ENCODE results near the gene TUBB2B. TPM values are rescaled to one million over a fixed set of nuclear protein-coding genes. Genes with fewer than 3 reads are reported as not detected.

Gene TUBB2B
- total RNA-seq, 2 experiments from 2014 or later = 0.27 TPM; not detected in 1

DNA sequence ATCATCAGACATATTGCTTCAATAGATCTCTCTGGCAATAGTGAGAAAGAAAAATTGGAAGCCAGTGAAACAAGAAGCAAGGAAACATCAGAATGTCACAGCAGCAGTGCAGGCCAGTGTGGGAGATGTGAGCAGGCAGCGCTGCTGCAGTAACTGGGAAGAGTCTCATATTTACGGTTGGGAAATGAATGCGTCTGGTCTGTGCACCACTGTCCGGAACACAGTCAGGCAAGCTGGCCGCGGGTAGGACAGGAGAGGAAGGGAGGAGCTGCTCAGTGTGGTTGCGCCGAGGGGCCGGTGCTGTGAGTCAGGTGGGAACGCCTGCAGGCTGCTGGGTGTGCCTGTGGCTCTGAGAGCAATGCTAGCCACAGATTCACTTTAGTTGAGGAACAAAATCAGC, 24.9 kb upstream of the TUBB2B start:
- H3K36me3 ChIP-seq (ENCODE audit: insufficient read depth, low read length) = no peaks in the 10 kb centered on the region
- TF ChIP-seq, protein P1, sequence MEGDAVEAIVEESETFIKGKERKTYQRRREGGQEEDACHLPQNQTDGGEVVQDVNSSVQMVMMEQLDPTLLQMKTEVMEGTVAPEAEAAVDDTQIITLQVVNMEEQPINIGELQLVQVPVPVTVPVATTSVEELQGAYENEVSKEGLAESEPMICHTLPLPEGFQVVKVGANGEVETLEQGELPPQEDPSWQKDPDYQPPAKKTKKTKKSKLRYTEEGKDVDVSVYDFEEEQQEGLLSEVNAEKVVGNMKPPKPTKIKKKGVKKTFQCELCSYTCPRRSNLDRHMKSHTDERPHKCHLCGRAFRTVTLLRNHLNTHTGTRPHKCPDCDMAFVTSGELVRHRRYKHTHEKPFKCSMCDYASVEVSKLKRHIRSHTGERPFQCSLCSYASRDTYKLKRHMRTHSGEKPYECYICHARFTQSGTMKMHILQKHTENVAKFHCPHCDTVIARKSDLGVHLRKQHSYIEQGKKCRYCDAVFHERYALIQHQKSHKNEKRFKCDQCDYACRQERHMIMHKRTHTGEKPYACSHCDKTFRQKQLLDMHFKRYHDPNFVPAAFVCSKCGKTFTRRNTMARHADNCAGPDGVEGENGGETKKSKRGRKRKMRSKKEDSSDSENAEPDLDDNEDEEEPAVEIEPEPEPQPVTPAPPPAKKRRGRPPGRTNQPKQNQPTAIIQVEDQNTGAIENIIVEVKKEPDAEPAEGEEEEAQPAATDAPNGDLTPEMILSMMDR (conservative IDR thresholded peaks at IDR 0.05; ENCODE audit: low read length) = no peak
- no peak for TF ChIP-seq EZH2phosphoT487 (IDR thresholded peaks at IDR 0.05; ENCODE audit: borderline replicate concordance, low read depth, low read length)
- intact Hi-C loops (cut with micrococcal nuclease; ENCODE audit: unreplicated experiment) = no loop called here

DNA sequence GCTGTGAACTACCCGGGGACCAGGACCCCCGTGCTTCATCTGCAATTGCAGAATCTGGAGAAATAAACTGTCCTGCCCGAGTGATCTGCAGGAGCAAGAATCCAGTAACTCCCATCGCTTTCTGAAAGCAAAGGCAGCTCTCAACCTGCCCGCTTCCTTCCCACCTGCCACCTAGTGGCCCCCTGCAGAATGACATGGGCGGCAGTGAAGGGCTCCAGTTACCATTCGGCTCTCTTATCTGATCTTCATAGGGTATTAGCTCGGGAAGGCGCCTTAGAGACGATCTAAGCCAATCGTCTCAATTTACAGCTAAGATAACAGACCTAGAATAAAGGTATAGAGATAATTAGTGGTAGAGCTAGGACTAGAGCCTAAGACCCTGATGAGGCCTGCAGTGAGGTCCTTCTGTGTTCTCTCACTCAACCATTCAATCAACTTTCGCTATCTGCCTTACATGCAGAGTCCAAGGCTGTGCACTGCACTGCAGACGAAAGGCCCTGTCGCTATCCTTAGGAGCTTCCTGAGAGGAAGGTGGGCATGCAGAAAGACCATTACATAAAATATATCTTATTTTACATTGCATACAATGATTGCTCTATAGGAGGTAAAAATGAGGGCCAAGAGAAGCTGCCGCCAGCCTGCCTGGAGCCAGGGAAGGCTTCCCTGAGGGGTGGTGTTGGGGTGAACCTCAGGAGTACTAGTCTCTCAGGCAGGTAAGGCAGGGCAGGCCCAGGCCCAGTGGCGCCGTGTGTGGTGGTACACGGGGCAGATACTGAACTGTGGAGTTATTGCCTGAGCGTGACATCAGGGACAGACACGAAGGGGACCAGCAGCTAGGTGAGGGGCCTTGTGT, 24.2 kb upstream of the TUBB2B start:
- no peak overlapping the region for H3K27ac ChIP-seq (ENCODE audit: low read depth, low read length, poor library complexity, severe bottlenecking)
- peak; percentile 70 for DNase-seq (ENCODE audit: low spot score)
- no peaks in the 10 kb centered on the region for H3K79me2 ChIP-seq (ENCODE audit: insufficient read depth, low read depth, low read length)
- H2AFZ ChIP-seq (ENCODE audit: low read length) = no peak overlapping the region
- POLR2A ChIA-PET = interaction anchor here (0.7 to 1.5 kb wide), 8 partner anchors 9 to 184 kb away, joined by 3 to 6 read pairs (median 3); partner anchors contain the start of gene RIPK1
- no peak overlapping the region for H3K4me2 ChIP-seq (ENCODE audit: low read length)
- no peaks in the 10 kb centered on the region for H3K9me2 ChIP-seq (ENCODE audit: insufficient read depth, low read length)
- CTCF ChIA-PET (ENCODE audit: unreplicated experiment) = interaction anchor here (0.6 to 1.7 kb wide), 9 partner anchors 9 to 130 kb away, joined by 3 to 6 read pairs (median 3); partner anchors contain the start of genes TUBB2A and TUBB2B
- H4K20me1 ChIP-seq (ENCODE audit: insufficient read depth, low read length) = no peaks in the 10 kb centered on the region
- no peaks in the 10 kb centered on the region for H3K9me3 ChIP-seq (ENCODE audit: low read length)
- no peaks in the 10 kb centered on the region for H3K4me1 ChIP-seq (ENCODE audit: insufficient read depth, low read length, poor library complexity, severe bottlenecking)
- intact Hi-C loops (cut with micrococcal nuclease; ENCODE audit: unreplicated experiment) = loop anchor here (1.0 to 2.0 kb wide), 2 partner anchors 99 to 125 kb away; no protein-coding TSS in a partner anchor
- TF ChIP-seq, protein P1 (conservative IDR thresholded peaks at IDR 0.05; ENCODE audit: low read length) = peak; percentile 95
- no peak for TF ChIP-seq EZH2phosphoT487 (IDR thresholded peaks at IDR 0.05; ENCODE audit: borderline replicate concordance, low read depth, low read length)
- H3K4me3 ChIP-seq (ENCODE audit: low read depth, low read length, poor library complexity, severe bottlenecking) = no peak overlapping the region
- no peaks in the 10 kb centered on the region for H3K36me3 ChIP-seq (ENCODE audit: insufficient read depth, low read length)
- BruUV-seq (replicated peaks) = no TSS peak

More for the DNA sequence above, 24.9 kb upstream of the TUBB2B start:
- no peak for DNase-seq (ENCODE audit: low spot score)
- Histone ChIP-seq H3K9me3 (ENCODE audit: low read length) (no peaks in the 10 kb centered on the region), H3K9me2 (ENCODE audit: insufficient read depth, low read length) (no peaks in the 10 kb centered on the region), H3K27ac (ENCODE audit: low read depth, low read length, poor library complexity, severe bottlenecking) (no peak overlapping the region), H3K4me1 (ENCODE audit: insufficient read depth, low read length, poor library complexity, severe bottlenecking) (no peaks in the 10 kb centered on the region), H2AFZ (ENCODE audit: low read length) (no peak overlapping the region), H4K20me1 (ENCODE audit: insufficient read depth, low read length) (no peaks in the 10 kb centered on the region), H3K79me2 (ENCODE audit: insufficient read depth, low read depth, low read length) (no peaks in the 10 kb centered on the region), H3K4me3 (ENCODE audit: low read depth, low read length, poor library complexity, severe bottlenecking) (no peak overlapping the region), H3K4me2 (ENCODE audit: low read length) (no peak overlapping the region)
- POLR2A ChIA-PET = interaction anchor here (0.8 to 1.5 kb wide), 4 partner anchors 9 to 184 kb away, joined by 3 to 6 read pairs (median 3); partner anchors contain the start of gene RIPK1
- CTCF ChIA-PET (ENCODE audit: unreplicated experiment) = interaction anchor here (0.8 to 1.7 kb wide), 3 partner anchors 14 to 90 kb away, joined by 3 to 6 read pairs (median 3); partner anchors contain the start of gene TUBB2B
- no TSS peak for BruUV-seq (replicated peaks)

Measured in OCI-LY7 (cell line).